HCT116 (cell line): Measurements from ENCODE around the gene NAALAD2. TPM values are rescaled to one million over a fixed set of nuclear protein-coding genes. Genes with fewer than 3 reads are reported as not detected.

ENCODE experiments used
- ATAC-seq: fragments of 200-7000 bp; cut with Tn5 transposase; 2 replicates; pipeline ENCODE4 v1.9.1; 2020; ENCODE audit warnings: mild to moderate bottlenecking, moderate library complexity
- BruUV-seq: library from RNA; stranded (reverse); fragments of 400-500 nt; replicated peaks from 2 replicates; lab custom pipeline; 2021; lab: Mats Ljungman, UMichigan
- CTCF ChIA-PET: fragments of 300-600 bp; sonication (Branson Sonifier 250); formaldehyde crosslinking; loops from one replicate; lab custom pipeline; 2021; ENCODE audit warnings: antibody characterized with exemption; lab: Charles Lee
- POLR2A ChIA-PET: fragments of 300-600, 350-600 bp; sonication (Branson Sonifier 250); formaldehyde crosslinking; loops from one replicate; lab custom pipeline; 2021; ENCODE audit warnings: antibody characterized with exemption; lab: Charles Lee
- RAD21 ChIA-PET, 2 experiments: fragments of 300-600 bp; sonication (Branson Sonifier 250); formaldehyde crosslinking; loops; one replicate each; lab custom pipeline; 2023; ENCODE audit warnings: low total read pairs in 2 of 2; ENCODE audit not compliant: uncharacterized antibody in 2 of 2, unreplicated experiment in 2 of 2, low non-redundant PET in 1 of 2; lab: Charles Lee
- DNase-seq: peaks from one replicate; pipeline ENCODE4 v3.0.0-alpha.2; 2010; ENCODE audit warnings: low read depth, low spot score
- H2AFZ ChIP-seq: fragments of 200-600 bp; shearing (Covaris generic), sonication (generic); 2 replicates; pipeline ENCODE4 v1.6.1; 2017; ENCODE audit warnings: low read depth, mixed run types, mixed read lengths, antibody characterized with exemption, low read length; ENCODE audit not compliant: poor library complexity, severe bottlenecking
- H3K27ac ChIP-seq: 2 replicates; pipeline ENCODE4 v1.5.1; 2012; ENCODE audit warnings: low read depth, low read length
- H3K27me3 ChIP-seq: fragments of 200-600 bp; sonication (generic); 2 replicates; pipeline ENCODE4 v1.6.1; 2016; ENCODE audit warnings: mixed run types, low read length, mixed read lengths; ENCODE audit not compliant: insufficient read depth
- H3K36me3 ChIP-seq, 2 experiments: fragments of 200-500 bp in 1 of 2; fragments of 200-600 bp in 1 of 2; sonication (Bioruptor generic) in 1 of 2; sonication (generic) in 1 of 2; 2 replicates each; pipeline versions ENCODE4 v1.5.1 to v1.6.1; 2014 to 2016; ENCODE audit warnings: low read length in 2 of 2, inconsistent platforms in 1 of 2, mixed read lengths in 1 of 2, mixed run types in 1 of 2; ENCODE audit not compliant: insufficient read depth in 2 of 2, control insufficient read depth in 1 of 2
- H3K4me1 ChIP-seq, 2 experiments: fragments of 200-600 bp in 1 of 2; sonication (generic) in 1 of 2; 2 replicates each; pipeline versions ENCODE4 v1.5.1 to v1.6.1; 2012 to 2017; ENCODE audit warnings: low read length in 2 of 2, inconsistent platforms in 1 of 2, mild to moderate bottlenecking in 1 of 2, mixed read lengths in 1 of 2, mixed run types in 1 of 2, moderate library complexity in 1 of 2; ENCODE audit not compliant: insufficient read depth in 2 of 2, control insufficient read depth in 1 of 2
- H3K4me2 ChIP-seq: fragments of 200-600 bp; sonication (generic); 2 replicates; pipeline ENCODE4 v1.6.1; 2017; ENCODE audit warnings: mixed run types, low read length, mixed read lengths
- H3K4me3 ChIP-seq, 2 experiments: fragments of 200-600 bp in 1 of 2; sonication (generic) in 1 of 2; replicated peaks in 1 of 2; 2 replicates each; pipeline ENCODE4 v1.5.1; 2011 to 2016; ENCODE audit warnings: low read length in 2 of 2, control low read depth in 1 of 2, low read depth in 1 of 2, mild to moderate bottlenecking in 1 of 2, mixed read lengths in 1 of 2, mixed run types in 1 of 2
- H3K79me2 ChIP-seq: fragments of 200-600 bp; sonication (generic); 2 replicates; pipeline ENCODE4 v1.6.1; 2017; ENCODE audit warnings: mild to moderate bottlenecking, mixed run types, low read length, moderate library complexity, mixed read lengths; ENCODE audit not compliant: insufficient read depth
- H3K9ac ChIP-seq: fragments of 200-600 bp; sonication (generic); 2 replicates; pipeline ENCODE4 v1.6.1; 2016; ENCODE audit warnings: low read length, mixed read lengths
- H3K9me2 ChIP-seq: fragments of 200-600 bp; sonication (generic), shearing (Covaris generic); 2 replicates; pipeline ENCODE4 v1.6.1; 2017; ENCODE audit warnings: mixed run types, mild to moderate bottlenecking, moderate library complexity; ENCODE audit not compliant: insufficient read depth
- H3K9me3 ChIP-seq, 2 experiments: fragments of 200-500 bp in 1 of 2; fragments of 200-600 bp in 1 of 2; sonication (Bioruptor generic) in 1 of 2; sonication (generic) in 1 of 2; 2 replicates each; pipeline ENCODE4 v1.6.1; 2014 to 2017; ENCODE audit warnings: low read length in 2 of 2, mixed read lengths in 2 of 2, inconsistent platforms in 1 of 2, low read depth in 1 of 2, mild to moderate bottlenecking in 1 of 2, mixed run types in 1 of 2, moderate library complexity in 1 of 2; ENCODE audit not compliant: control insufficient read depth in 1 of 2, insufficient read depth in 1 of 2
- H4K20me1 ChIP-seq: fragments of 200-600 bp; sonication (generic), shearing (Covaris generic); 2 replicates; pipeline ENCODE4 v1.6.1; 2017; ENCODE audit warnings: mixed run types, mild to moderate bottlenecking, moderate library complexity; ENCODE audit not compliant: insufficient read depth
- ELF1 ChIP-seq: IDR thresholded peaks from 2 replicates; pipeline ENCODE4 v1.6.1; 2012; ENCODE audit warnings: low read depth, borderline replicate concordance
- EZH2phosphoT487 ChIP-seq: fragments of 200-600 bp; IDR thresholded peaks from 2 replicates; pipeline ENCODE4 v1.6.1; 2018; ENCODE audit warnings: antibody characterized with exemption, borderline replicate concordance
- FOSL1 ChIP-seq: IDR thresholded peaks from 2 replicates; pipeline ENCODE4 v1.6.1; 2012; ENCODE audit warnings: low read depth
- RAD21 ChIP-seq: IDR thresholded peaks from 2 replicates; pipeline ENCODE4 v1.6.1; 2012; ENCODE audit warnings: low read depth, mild to moderate bottlenecking
- TCF7L2 ChIP-seq: IDR thresholded peaks from 2 replicates; pipeline ENCODE4 v1.7.0; 2011; ENCODE audit warnings: borderline replicate concordance, inconsistent platforms; ENCODE audit not compliant: insufficient read depth, insufficient read length; ENCODE audit errors: extremely low read depth
- intact Hi-C: fragments of 100-400 bp; cut with micrococcal nuclease; formaldehyde crosslinking; loops from 2 replicates; pipeline ENCODE4 v1.10.0; 2022
- total RNA-seq: library from RNA; stranded (reverse); gene quantifications from one replicate; pipeline ENCODE4 v1.2.1, GENCODE V29; 2021; ENCODE audit not compliant: unreplicated experiment
- TF ChIP-seq, protein P1 (sequence below): IDR thresholded peaks from 2 replicates; pipeline ENCODE4 v1.6.1; 2012
- TF ChIP-seq, protein P2 (sequence below): IDR thresholded peaks from 2 replicates; pipeline ENCODE4 v1.6.1; 2011; ENCODE audit warnings: mild to moderate bottlenecking, low read length, moderate library complexity; ENCODE audit not compliant: insufficient replicate concordance; ENCODE audit errors: extremely low read depth
- TF ChIP-seq, protein P3 (sequence below), 3 experiments: fragments of 200-600 bp in 1 of 3; sonication (generic) in 1 of 3; IDR thresholded peaks in 2 of 3; conservative IDR thresholded peaks in 1 of 3; 2 replicates each; pipeline ENCODE4 v1.5.1; 2012 to 2017; ENCODE audit warnings: low read depth in 2 of 3, low read length in 2 of 3, antibody characterized with exemption in 1 of 3, borderline replicate concordance in 1 of 3, control low read depth in 1 of 3, mild to moderate bottlenecking in 1 of 3, mixed read lengths in 1 of 3, mixed run types in 1 of 3, moderate library complexity in 1 of 3; ENCODE audit not compliant: insufficient read depth in 1 of 3

The NAALAD2 gene
- total RNA-seq, 1 experiment from 2014 or later = not detected

DNA sequence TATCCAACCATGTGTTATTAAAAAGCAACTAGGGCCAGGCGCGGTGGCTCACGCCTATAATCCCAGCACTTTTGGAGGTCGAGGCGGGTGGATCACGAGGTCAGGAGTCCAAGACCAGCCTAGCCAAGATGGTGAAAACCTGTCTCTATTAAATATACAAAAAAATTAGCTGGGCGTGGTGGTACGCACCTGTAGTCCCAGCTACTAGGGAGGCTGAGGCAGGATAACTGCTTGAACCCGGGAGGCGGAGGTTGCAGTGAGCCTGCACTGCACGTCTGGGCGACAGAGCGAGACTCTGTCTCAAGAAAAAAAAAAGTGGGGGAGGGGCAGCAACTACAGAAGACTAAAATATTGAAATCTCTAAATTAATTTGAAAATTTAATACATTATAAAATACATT is 69.9 kb downstream of the NAALAD2 start:
- POLR2A ChIA-PET = no interaction called here
- TF ChIP-seq ELF1 (no peak), EZH2phosphoT487 (no peak), TCF7L2 (no peak)
- TF ChIP-seq, protein P1, sequence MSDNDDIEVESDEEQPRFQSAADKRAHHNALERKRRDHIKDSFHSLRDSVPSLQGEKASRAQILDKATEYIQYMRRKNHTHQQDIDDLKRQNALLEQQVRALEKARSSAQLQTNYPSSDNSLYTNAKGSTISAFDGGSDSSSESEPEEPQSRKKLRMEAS = no peak
- peaks cover 27 to 40% of the 10 kb centered on the region in 2 experiments for H3K36me3 ChIP-seq

DNA sequence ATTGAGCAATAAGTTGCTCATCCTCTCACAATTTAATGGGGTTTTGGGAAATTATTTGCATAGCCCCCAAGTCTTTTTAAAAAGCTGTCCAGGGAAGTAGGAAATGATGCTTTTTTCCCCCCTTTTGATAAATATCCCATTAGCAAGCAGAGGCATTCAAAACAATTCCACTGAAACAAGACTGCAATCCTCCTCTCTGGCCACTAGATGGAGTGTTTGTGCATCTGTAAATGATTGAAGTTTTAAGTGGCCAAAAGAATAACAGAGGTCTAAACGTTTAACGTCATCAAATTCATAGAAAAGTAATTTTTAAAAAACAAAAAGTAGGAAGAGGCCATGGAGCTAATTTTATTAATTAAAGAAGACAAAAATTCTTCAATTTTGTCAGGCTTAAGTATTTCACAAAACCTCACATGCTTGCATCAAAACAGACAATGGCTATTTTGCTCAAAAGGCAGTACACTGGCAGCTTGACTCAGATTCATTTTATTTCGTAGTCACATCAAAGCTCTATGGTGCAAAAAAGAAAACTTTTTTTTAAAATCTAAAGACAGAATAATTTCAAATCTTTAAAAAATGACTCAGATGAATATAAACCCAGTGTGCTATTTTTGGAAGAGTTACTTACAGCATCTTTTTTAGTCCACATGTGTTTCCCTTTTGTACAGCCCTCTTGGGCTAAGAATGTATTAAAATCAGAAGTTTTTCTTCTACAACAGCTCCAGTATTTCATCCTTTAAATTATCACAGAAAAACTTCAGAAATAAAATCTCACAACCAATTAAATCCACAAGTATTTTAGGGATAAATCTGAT is 70.6 kb downstream of the NAALAD2 start:
- no peak overlapping the region for H3K9ac ChIP-seq
- no peaks in the 10 kb centered on the region for H3K27me3 ChIP-seq
- intact Hi-C loops = no loop called here

More for the DNA sequence above, 69.9 kb downstream of the NAALAD2 start:
- no peaks in the 10 kb centered on the region for H3K9me3 ChIP-seq
- DNase-seq (no peak), ATAC-seq (no peak)
- H4K20me1 ChIP-seq = peaks cover 34% of the 10 kb centered on the region; the same call in 1 of the 2 replicates
- ChIA-PET RAD21 (no interaction called here), CTCF (interaction anchor here (1.2 kb wide), 1 partner anchor 10 kb away, joined by 4 read pairs; no protein-coding TSS in a partner anchor)
- no TSS peak for BruUV-seq
- no peaks in the 10 kb centered on the region for H3K4me1 ChIP-seq
- no peak overlapping the region for H3K27ac ChIP-seq
- no peaks in the 10 kb centered on the region for H3K27me3 ChIP-seq
- H3K79me2 ChIP-seq = peaks cover 58% of the 10 kb centered on the region
- no peak overlapping the region for H3K4me2 ChIP-seq
- no peaks in the 10 kb centered on the region for H3K9me2 ChIP-seq
- no peak overlapping the region for H3K9ac ChIP-seq
- H3K4me3 ChIP-seq = no peak overlapping the region
- intact Hi-C loops = no loop called here
- H2AFZ ChIP-seq = no peak overlapping the region

More for the DNA sequence above, 70.6 kb downstream of the NAALAD2 start:
- Histone ChIP-seq H3K9me2 (no peaks in the 10 kb centered on the region), H3K9me3 (no peaks in the 10 kb centered on the region), H4K20me1 (peaks cover 34% of the 10 kb centered on the region; the same call in 1 of the 2 replicates), H3K4me2 (no peak overlapping the region), H3K4me3 (no peak overlapping the region), H3K79me2 (peaks cover 64% of the 10 kb centered on the region), H3K36me3 (peaks cover 32 to 47% of the 10 kb centered on the region in 2 experiments), H3K27ac (no peak overlapping the region), H2AFZ (no peak overlapping the region), H3K4me1 (no peaks in the 10 kb centered on the region)
- CTCF ChIA-PET = interaction anchor here (0.7 to 1.2 kb wide), 2 partner anchors 9 to 15 kb away, joined by 3 to 4 read pairs; no protein-coding TSS in a partner anchor
- BruUV-seq = no TSS peak
- POLR2A ChIA-PET = no interaction called here
- TF ChIP-seq ELF1 (no peak), RAD21 (peak; percentile 41; the same call in 1 of the 2 replicates), EZH2phosphoT487 (no peak), FOSL1 (no peak)
- TF ChIP-seq, protein P1 = no peak
- TF ChIP-seq, protein P2, sequence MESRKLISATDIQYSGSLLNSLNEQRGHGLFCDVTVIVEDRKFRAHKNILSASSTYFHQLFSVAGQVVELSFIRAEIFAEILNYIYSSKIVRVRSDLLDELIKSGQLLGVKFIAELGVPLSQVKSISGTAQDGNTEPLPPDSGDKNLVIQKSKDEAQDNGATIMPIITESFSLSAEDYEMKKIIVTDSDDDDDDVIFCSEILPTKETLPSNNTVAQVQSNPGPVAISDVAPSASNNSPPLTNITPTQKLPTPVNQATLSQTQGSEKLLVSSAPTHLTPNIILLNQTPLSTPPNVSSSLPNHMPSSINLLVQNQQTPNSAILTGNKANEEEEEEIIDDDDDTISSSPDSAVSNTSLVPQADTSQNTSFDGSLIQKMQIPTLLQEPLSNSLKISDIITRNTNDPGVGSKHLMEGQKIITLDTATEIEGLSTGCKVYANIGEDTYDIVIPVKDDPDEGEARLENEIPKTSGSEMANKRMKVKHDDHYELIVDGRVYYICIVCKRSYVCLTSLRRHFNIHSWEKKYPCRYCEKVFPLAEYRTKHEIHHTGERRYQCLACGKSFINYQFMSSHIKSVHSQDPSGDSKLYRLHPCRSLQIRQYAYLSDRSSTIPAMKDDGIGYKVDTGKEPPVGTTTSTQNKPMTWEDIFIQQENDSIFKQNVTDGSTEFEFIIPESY = no peak
- TF ChIP-seq, protein P3, sequence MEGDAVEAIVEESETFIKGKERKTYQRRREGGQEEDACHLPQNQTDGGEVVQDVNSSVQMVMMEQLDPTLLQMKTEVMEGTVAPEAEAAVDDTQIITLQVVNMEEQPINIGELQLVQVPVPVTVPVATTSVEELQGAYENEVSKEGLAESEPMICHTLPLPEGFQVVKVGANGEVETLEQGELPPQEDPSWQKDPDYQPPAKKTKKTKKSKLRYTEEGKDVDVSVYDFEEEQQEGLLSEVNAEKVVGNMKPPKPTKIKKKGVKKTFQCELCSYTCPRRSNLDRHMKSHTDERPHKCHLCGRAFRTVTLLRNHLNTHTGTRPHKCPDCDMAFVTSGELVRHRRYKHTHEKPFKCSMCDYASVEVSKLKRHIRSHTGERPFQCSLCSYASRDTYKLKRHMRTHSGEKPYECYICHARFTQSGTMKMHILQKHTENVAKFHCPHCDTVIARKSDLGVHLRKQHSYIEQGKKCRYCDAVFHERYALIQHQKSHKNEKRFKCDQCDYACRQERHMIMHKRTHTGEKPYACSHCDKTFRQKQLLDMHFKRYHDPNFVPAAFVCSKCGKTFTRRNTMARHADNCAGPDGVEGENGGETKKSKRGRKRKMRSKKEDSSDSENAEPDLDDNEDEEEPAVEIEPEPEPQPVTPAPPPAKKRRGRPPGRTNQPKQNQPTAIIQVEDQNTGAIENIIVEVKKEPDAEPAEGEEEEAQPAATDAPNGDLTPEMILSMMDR (IDR thresholded peaks at IDR 0.05 in 2 of 3, conservative IDR thresholded peaks at IDR 0.05 in 1 of 3; ENCODE audit: borderline replicate concordance in 1 of 3, insufficient read depth in 1 of 3, low read depth in 2 of 3, low read length in 2 of 3) = peak; percentile 23 to 86 (median 79); a peak in 4 of 6 replicates
- RAD21 ChIA-PET = no interaction called here
- peak; percentile 39 for DNase-seq
- peak; percentile 53 for ATAC-seq
